Stromal cell of bone marrow (primary cell): ENCODE measurements around the gene ARFGAP2.

Experiments used
- DNase-seq: peaks from one replicate; pipeline ENCODE4 v3.0.0-alpha.2; 2012; ENCODE audit warnings: low read depth

Gene ARFGAP2

GRCh38 chr11:47187723-47188122 lies 11.0 kb upstream of the ARFGAP2 start:
- DNase-seq: no peak

- DNase-seq: peak; percentile 21
These were observed 10.3 kb upstream of the ARFGAP2 start for GRCh38 chr11:47186700-47187695.

- DNase-seq: no peak
These were observed 9.5 kb upstream of the ARFGAP2 start, which contains the start of gene PACSIN3 for GRCh38 chr11:47186076-47186699. PACSIN3 (minus strand) TSS chr11:47186434; CDS start chr11:47182727, 3,707 bp downstream.

- DNase-seq: no peak
These were observed 8.8 kb upstream of the ARFGAP2 start for GRCh38 chr11:47185305-47186075.

- DNase-seq: no peak
These were observed 8.1 kb upstream of the ARFGAP2 start for GRCh38 chr11:47184711-47185304.

- no peak for DNase-seq
These were observed 7.3 kb upstream of the ARFGAP2 start for GRCh38 chr11:47183969-47184368.

GRCh38 chr11:47183031-47183856 lies 6.6 kb upstream of the ARFGAP2 start:
- no peak for DNase-seq

- no peak for DNase-seq
These were observed 5.7 kb upstream of the ARFGAP2 start for GRCh38 chr11:47182380-47182779.

- no peak for DNase-seq
These were observed 4.6 kb upstream of the ARFGAP2 start for GRCh38 chr11:47181271-47181670.

- no peak for DNase-seq
These were observed 3.5 kb upstream of the ARFGAP2 start for GRCh38 chr11:47180006-47180787.

GRCh38 chr11:47179655-47179991 lies 2.9 kb upstream of the ARFGAP2 start:
- no peak for DNase-seq

- DNase-seq: no peak
These were observed 2.3 kb upstream of the ARFGAP2 start for GRCh38 chr11:47178737-47179654.

- no peak for DNase-seq
These were observed 1.6 kb upstream of the ARFGAP2 start for GRCh38 chr11:47178316-47178715.

GRCh38 chr11:47177846-47178245 lies 1.2 kb upstream of the ARFGAP2 start:
- DNase-seq: no peak

- DNase-seq: peak; percentile 76
These were observed 658 bp upstream of the ARFGAP2 start for GRCh38 chr11:47177229-47177845.

GRCh38 chr11:47175746-47176327 lies 842 bp downstream of the ARFGAP2 start:
- no peak for DNase-seq

- DNase-seq: no peak
These were observed 3.8 kb downstream of the ARFGAP2 start for GRCh38 chr11:47172740-47173336.

GRCh38 chr11:47171856-47172255 lies 4.8 kb downstream of the ARFGAP2 start:
- no peak for DNase-seq
